CD4-positive, alpha-beta memory T cell (primary cell): ENCODE results near the gene HLX. TPM values are rescaled to one million over a fixed set of nuclear protein-coding genes. Genes with fewer than 3 reads are reported as not detected.

Experiments used
- CTCF ChIA-PET: fragments of 350-600 bp; sonication (Branson Sonifier 250); formaldehyde crosslinking; loops from one replicate; lab custom pipeline; 2021; ENCODE audit warnings: inconsistent platforms; ENCODE audit not compliant: partially characterized antibody; lab: Charles Lee
- POLR2A ChIA-PET: fragments of 350-600 bp; sonication (Branson Sonifier 250); formaldehyde crosslinking; loops from one replicate; lab custom pipeline; 2021; ENCODE audit not compliant: partially characterized antibody; lab: Charles Lee
- DNase-seq, 5 donors: peaks; one replicate each; pipeline versions ENCODE4 v3.0.0 to v3.0.0-alpha.2; 2020 to 2022; ENCODE audit warnings: mixed read lengths in 1 of 5
- H3K27ac ChIP-seq: one replicate; pipeline ENCODE4 v1.7.0; 2013; ENCODE audit warnings: low read depth, low read length
- H3K27me3 ChIP-seq: 2 replicates; pipeline ENCODE4 v1.7.0; 2013; ENCODE audit warnings: mild to moderate bottlenecking, low read length, moderate library complexity; ENCODE audit not compliant: insufficient read depth
- H3K36me3 ChIP-seq: 2 replicates; pipeline ENCODE4 v1.7.0; 2013; ENCODE audit warnings: mild to moderate bottlenecking, low read length, moderate library complexity; ENCODE audit not compliant: insufficient read depth
- H3K4me1 ChIP-seq: 2 replicates; pipeline ENCODE4 v1.7.0; 2013; ENCODE audit warnings: mild to moderate bottlenecking, low read length, moderate library complexity; ENCODE audit not compliant: insufficient read depth
- H3K4me3 ChIP-seq, 2 donors: one replicate each; pipeline ENCODE4 v1.7.0; 2013; ENCODE audit warnings: low read length in 2 of 2, mild to moderate bottlenecking in 1 of 2
- H3K9me3 ChIP-seq, 2 donors: one replicate each; pipeline ENCODE4 v1.7.0; 2013; ENCODE audit warnings: low read length in 2 of 2, control low read depth in 1 of 2; ENCODE audit not compliant: control insufficient read depth in 1 of 2
- H3K27ac Mint-ChIP-seq, 7 donors: one replicate each; pipeline ENCODE4 v1.8.0; 2020 to 2021; ENCODE audit warnings: mixed read lengths in 7 of 7, mild to moderate bottlenecking in 6 of 7, inconsistent platforms in 3 of 7, moderate library complexity in 3 of 7
- H3K27me3 Mint-ChIP-seq, 2 donors: one replicate each; pipeline ENCODE4 v1.8.0; 2020 to 2021; ENCODE audit warnings: mixed read lengths in 2 of 2
- H3K36me3 Mint-ChIP-seq, 2 donors: one replicate each; pipeline ENCODE4 v1.8.0; 2020 to 2021; ENCODE audit warnings: mixed read lengths in 2 of 2, inconsistent platforms in 1 of 2, mild to moderate bottlenecking in 1 of 2
- H3K4me1 Mint-ChIP-seq, 4 donors: one replicate each; pipeline ENCODE4 v1.8.0; 2020 to 2021; ENCODE audit warnings: mixed read lengths in 4 of 4, mild to moderate bottlenecking in 1 of 4
- H3K4me3 Mint-ChIP-seq, 8 donors: one replicate each; pipeline ENCODE4 v1.8.0; 2020 to 2021; ENCODE audit warnings: mixed read lengths in 8 of 8, mild to moderate bottlenecking in 7 of 8, moderate library complexity in 6 of 8, inconsistent platforms in 3 of 8
- H3K9me3 Mint-ChIP-seq, 8 donors: one replicate each; pipeline ENCODE4 v1.8.0; 2020 to 2021; ENCODE audit warnings: mixed read lengths in 8 of 8, mild to moderate bottlenecking in 5 of 8, inconsistent platforms in 3 of 8, moderate library complexity in 1 of 8
- intact Hi-C: fragments of 100-400 bp; cut with micrococcal nuclease; formaldehyde crosslinking; loops from one replicate; pipeline ENCODE4 v1.15.1; 2023
- polyA plus RNA-seq, 2 donors: library from polyadenylated mRNA; unstranded; fragments of 300-500 nt; fragmentation: Illumina TruSeq; gene quantifications; one replicate each; pipeline ENCODE4 v1.2.3, GENCODE V29; 2021
- total RNA-seq, 2 experiments: library from RNA; stranded (reverse); gene quantifications; one replicate each; pipeline ENCODE4 v1.2.3, GENCODE V29; 2021

Gene HLX
- total and polyA plus RNA-seq, 4 experiments from 2014 or later, result 0.14 to 0.20 TPM; not detected in 2

DNA sequence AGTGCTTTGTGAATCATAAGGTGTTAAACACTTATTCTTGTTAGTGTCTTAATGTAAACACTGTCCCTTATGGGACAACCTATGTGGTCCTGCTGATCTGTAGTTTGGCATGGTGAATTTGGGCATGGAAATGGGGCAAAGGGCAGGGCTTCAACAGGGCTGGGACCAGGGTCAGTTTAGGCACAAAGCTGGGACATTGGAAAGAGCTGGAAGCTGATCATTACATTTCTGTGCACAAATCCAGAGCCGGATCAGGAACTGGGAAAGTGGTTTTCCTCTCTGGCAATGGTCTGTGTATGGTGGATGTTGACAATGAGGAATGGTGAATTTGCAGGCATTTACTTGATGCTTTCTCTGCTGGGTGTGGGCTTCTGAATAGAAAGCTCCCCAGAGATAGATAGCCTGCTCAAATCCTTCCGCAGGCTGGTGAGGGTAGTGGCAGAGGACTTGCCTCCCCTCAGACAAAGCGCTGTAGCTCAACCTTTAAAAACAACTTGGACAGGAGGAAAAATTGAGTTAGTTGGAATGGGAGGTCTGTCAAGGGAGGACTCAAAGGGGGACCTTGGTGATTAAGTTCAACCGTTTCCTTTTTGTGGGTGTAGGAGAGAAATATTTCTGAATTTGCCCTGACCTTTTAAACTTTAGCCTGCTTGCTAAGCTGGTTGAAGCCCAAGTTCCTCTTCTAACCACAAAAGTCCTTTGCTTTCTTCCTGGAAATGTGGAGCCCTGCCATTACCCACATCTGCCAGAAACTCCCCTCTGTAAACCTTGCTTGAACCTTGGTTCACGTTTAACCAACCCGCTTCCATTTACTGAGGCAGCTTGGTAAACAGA is 35.3 kb downstream of the HLX start:
- H3K9me3 Mint-ChIP-seq, result no peaks in the 10 kb centered on the region
- no peak overlapping the region for H3K4me3 ChIP-seq
- no peak for DNase-seq
- H3K27me3 Mint-ChIP-seq, result peaks cover 3 to 13% of the 10 kb centered on the region in 2 donors
- H3K36me3 Mint-ChIP-seq, result no peaks in the 10 kb centered on the region
- H3K4me1 Mint-ChIP-seq, result no peaks in the 10 kb centered on the region
- ChIA-PET POLR2A (no interaction called here), CTCF (no interaction called here)
- no peaks in the 10 kb centered on the region for H3K9me3 ChIP-seq
- H3K27me3 ChIP-seq, result no peaks in the 10 kb centered on the region
- H3K4me1 ChIP-seq, result no peaks in the 10 kb centered on the region
- no peak overlapping the region for H3K27ac ChIP-seq
- H3K36me3 ChIP-seq, result no peaks in the 10 kb centered on the region
- H3K27ac Mint-ChIP-seq, result no peak overlapping the region
- H3K4me3 Mint-ChIP-seq, result peak overlapping the region in 1 of 8 donors; percentile 12
- intact Hi-C loops, result no loop called here

DNA sequence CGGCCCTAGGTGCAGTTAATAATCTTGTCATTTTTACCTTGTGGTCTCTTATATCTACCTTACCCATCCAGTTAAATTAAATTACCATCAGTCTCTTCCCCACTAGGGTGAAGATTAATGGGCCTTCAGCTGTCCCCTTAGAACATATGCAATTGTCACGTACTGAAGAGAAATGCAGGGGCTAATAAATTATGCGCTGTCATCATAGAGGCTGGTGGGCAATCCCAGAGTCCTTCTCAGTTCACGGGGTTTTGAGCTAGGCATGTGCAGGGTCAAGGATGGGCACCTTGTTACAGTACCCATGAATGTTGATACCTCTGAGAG is 35.8 kb downstream of the HLX start:
- Histone ChIP-seq H3K4me1 (no peaks in the 10 kb centered on the region), H3K9me3 (no peaks in the 10 kb centered on the region), H3K27ac (no peak overlapping the region), H3K27me3 (no peaks in the 10 kb centered on the region), H3K36me3 (no peaks in the 10 kb centered on the region), H3K4me3 (no peak overlapping the region)
- intact Hi-C loops, result no loop called here
- Mint-ChIP-seq H3K27ac (no peak overlapping the region), H3K9me3 (no peaks in the 10 kb centered on the region), H3K36me3 (no peaks in the 10 kb centered on the region), H3K27me3 (peaks cover 3 to 15% of the 10 kb centered on the region in 2 donors), H3K4me1 (no peaks in the 10 kb centered on the region), H3K4me3 (no peak overlapping the region)
- no peak for DNase-seq
- POLR2A ChIA-PET, result no interaction called here
- CTCF ChIA-PET, result no interaction called here

DNA sequence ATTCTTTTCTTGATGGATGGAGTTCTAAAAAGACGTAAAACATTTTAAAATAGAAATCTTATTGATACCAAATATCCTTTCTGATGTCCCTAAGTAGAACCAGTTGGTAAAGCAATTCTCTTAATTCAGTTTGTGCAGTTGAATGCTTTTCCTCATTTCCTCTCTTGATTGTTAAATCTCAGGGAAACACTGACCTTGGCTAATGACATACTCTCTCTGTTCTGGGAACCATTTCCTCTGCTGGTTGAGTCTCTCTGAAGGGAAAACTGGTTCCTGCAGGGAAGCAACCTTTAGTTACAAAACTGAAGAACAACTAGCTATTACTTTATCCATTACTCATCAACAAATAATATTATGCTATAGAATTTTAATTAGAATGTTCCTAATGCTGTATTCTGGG is 36.7 kb downstream of the HLX start:
- DNase-seq, result no peak
- no peaks in the 10 kb centered on the region for H3K36me3 Mint-ChIP-seq
- intact Hi-C loops, result no loop called here
- POLR2A ChIA-PET, result no interaction called here
- H3K9me3 ChIP-seq, result no peaks in the 10 kb centered on the region
- H3K27me3 Mint-ChIP-seq, result peaks cover 3 to 14% of the 10 kb centered on the region in 2 donors
- H3K4me3 ChIP-seq, result no peak overlapping the region
- H3K36me3 ChIP-seq, result no peaks in the 10 kb centered on the region
- H3K27ac Mint-ChIP-seq, result no peak overlapping the region
- no peaks in the 10 kb centered on the region for H3K4me1 Mint-ChIP-seq
- H3K9me3 Mint-ChIP-seq, result peaks cover 0 to 3% (median 0%) of the 10 kb centered on the region in 8 donors
- no peaks in the 10 kb centered on the region for H3K27me3 ChIP-seq
- no peak overlapping the region for H3K4me3 Mint-ChIP-seq
- H3K27ac ChIP-seq, result no peak overlapping the region
- CTCF ChIA-PET, result no interaction called here
- no peaks in the 10 kb centered on the region for H3K4me1 ChIP-seq

DNA sequence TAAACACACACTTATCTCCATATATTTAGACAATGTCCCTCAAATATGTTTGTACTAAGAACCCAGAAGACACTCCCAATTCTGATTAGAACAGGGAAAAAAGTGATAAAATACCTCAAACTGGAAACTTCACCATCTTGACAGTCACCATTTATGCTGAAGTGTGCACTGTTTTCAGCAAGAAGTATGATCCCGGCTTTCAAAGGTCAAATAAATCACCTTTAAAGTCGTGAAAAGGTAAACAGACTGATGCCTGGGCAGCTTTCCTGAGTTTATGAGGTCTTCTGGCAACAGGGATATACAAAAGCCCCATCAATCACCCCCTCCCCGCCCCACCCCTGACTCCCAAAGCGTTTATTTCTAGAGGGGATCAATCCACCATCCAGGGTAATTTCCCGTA is 37.9 kb downstream of the HLX start:
- intact Hi-C loops, result no loop called here
- no peak overlapping the region for H3K27ac Mint-ChIP-seq
- no peaks in the 10 kb centered on the region for H3K36me3 Mint-ChIP-seq
- ChIA-PET POLR2A (no interaction called here), CTCF (no interaction called here)
- no peaks in the 10 kb centered on the region for H3K4me1 Mint-ChIP-seq
- H3K4me1 ChIP-seq, result no peaks in the 10 kb centered on the region
- H3K36me3 ChIP-seq, result no peaks in the 10 kb centered on the region
- H3K27me3 Mint-ChIP-seq, result peaks cover 3 to 13% of the 10 kb centered on the region in 2 donors
- H3K27me3 ChIP-seq, result no peaks in the 10 kb centered on the region
- H3K4me3 Mint-ChIP-seq, result no peak overlapping the region
- no peak for DNase-seq
- no peak overlapping the region for H3K4me3 ChIP-seq
- H3K9me3 ChIP-seq, result no peaks in the 10 kb centered on the region
- no peak overlapping the region for H3K27ac ChIP-seq
- H3K9me3 Mint-ChIP-seq, result peaks cover 0 to 3% (median 0%) of the 10 kb centered on the region in 8 donors

DNA sequence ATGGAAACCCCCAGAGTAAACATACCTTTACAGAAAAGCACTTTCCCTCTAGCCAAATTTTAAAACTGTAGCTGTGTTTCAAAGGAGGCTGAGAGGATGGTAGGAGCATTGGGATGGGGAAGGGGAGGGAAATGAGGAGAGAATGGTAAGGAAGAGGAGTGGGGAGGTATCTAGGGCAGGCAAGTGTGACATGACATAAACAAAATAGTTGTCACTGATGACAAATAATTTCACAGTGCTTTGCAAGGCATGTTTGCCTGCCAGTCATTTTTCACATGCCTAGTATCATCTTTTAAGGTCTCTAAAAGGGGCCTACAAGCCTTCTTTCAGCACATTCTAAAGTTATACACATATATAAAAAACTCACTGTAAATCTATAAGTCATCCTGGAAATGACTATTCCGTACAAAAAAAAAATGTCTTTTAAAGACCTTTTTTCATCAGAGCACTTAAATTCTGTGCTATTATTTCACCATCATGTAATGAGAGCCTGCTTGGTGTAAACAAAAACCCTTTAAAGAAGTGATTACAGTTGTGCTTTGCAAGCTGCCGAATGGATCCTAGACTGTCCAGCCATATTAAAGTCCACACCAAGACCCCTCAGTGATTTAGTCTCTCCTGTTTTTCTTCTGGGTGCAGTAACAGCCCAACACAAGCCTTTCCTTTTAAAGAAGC is 38.4 kb downstream of the HLX start:
- peaks cover 3 to 13% of the 10 kb centered on the region in 2 donors for H3K27me3 Mint-ChIP-seq
- no peak overlapping the region for H3K4me3 Mint-ChIP-seq
- ChIA-PET POLR2A (no interaction called here), CTCF (no interaction called here)
- H3K27me3 ChIP-seq, result no peaks in the 10 kb centered on the region
- H3K9me3 ChIP-seq, result no peaks in the 10 kb centered on the region
- H3K27ac ChIP-seq, result no peak overlapping the region
- no peak overlapping the region for H3K27ac Mint-ChIP-seq
- DNase-seq, result no peak
- no peaks in the 10 kb centered on the region for H3K36me3 ChIP-seq
- H3K9me3 Mint-ChIP-seq, result peaks cover 0 to 3% (median 0%) of the 10 kb centered on the region in 8 donors
- no peaks in the 10 kb centered on the region for H3K36me3 Mint-ChIP-seq
- H3K4me1 ChIP-seq, result no peaks in the 10 kb centered on the region
- intact Hi-C loops, result no loop called here
- no peak overlapping the region for H3K4me3 ChIP-seq
- H3K4me1 Mint-ChIP-seq, result no peaks in the 10 kb centered on the region

DNA sequence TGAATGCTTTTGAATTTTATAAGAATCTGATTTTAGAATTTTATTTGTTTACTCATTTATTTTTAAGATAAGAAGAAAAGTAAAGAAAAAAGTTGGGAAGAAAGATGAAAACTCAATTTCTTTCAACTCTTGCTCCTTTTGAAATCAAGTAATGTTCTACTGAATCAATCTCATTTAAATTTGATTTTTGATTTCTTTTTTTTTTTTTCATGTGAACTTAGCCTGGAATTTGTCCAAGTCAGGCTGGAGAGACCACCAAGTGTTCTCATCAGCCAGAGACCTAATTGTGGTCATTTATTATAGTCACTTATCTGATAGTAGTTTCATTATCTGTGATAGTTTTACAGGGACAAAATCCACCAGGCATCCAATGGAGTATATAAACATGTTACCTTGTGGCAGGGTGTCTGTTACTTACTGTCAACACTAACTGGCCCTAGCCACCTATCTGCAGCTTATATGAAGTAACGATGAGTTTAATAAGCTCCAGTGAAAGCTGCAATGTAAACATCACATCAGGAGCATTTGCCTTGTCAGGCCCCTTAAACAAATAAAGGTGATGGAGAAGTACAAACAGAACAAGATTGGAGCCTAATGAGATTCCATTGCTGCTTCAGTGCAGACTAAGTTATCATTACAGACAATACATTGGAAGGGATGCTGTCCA is 39.2 kb downstream of the HLX start:
- Histone ChIP-seq H3K9me3 (no peaks in the 10 kb centered on the region), H3K4me1 (no peaks in the 10 kb centered on the region), H3K4me3 (no peak overlapping the region), H3K36me3 (no peaks in the 10 kb centered on the region), H3K27me3 (no peaks in the 10 kb centered on the region), H3K27ac (no peak overlapping the region)
- H3K27me3 Mint-ChIP-seq, result peaks cover 3 to 13% of the 10 kb centered on the region in 2 donors
- ChIA-PET CTCF (no interaction called here), POLR2A (no interaction called here)
- H3K36me3 Mint-ChIP-seq, result no peaks in the 10 kb centered on the region
- intact Hi-C loops, result no loop called here
- H3K4me3 Mint-ChIP-seq, result no peak overlapping the region
- H3K9me3 Mint-ChIP-seq, result peaks cover 0 to 3% (median 0%) of the 10 kb centered on the region in 8 donors
- DNase-seq, result no peak
- H3K4me1 Mint-ChIP-seq, result no peaks in the 10 kb centered on the region
- H3K27ac Mint-ChIP-seq, result no peak overlapping the region

DNA sequence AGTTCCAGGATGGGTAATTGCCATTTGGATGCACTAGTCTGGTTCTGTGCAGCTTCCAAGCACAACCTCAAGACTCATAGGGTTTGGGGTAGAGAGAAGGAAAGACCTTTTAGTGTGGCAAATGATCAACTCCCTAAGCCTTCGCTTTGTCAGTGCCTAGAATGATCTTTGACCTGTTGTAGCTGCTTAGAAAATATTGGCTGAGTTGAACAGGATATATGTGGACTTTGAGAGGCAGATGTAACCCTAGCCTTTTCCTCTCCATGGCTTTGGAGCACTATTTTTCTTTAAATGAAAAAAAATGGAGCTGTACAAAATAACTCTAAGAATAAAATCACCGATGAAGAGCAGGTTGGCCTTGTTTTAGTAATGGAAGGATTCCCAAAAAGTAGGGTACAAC is 41.7 kb downstream of the HLX start:
- Histone ChIP-seq H3K36me3 (no peaks in the 10 kb centered on the region), H3K4me3 (no peak overlapping the region), H3K9me3 (no peaks in the 10 kb centered on the region), H3K4me1 (no peaks in the 10 kb centered on the region), H3K27ac (no peak overlapping the region), H3K27me3 (no peaks in the 10 kb centered on the region)
- ChIA-PET CTCF (no interaction called here), POLR2A (no interaction called here)
- peaks cover 3 to 6% of the 10 kb centered on the region in 2 donors for H3K27me3 Mint-ChIP-seq
- DNase-seq, result no peak
- no peak overlapping the region for H3K4me3 Mint-ChIP-seq
- H3K9me3 Mint-ChIP-seq, result peaks cover 0 to 3% (median 0%) of the 10 kb centered on the region in 8 donors
- H3K36me3 Mint-ChIP-seq, result no peaks in the 10 kb centered on the region
- H3K27ac Mint-ChIP-seq, result no peak overlapping the region
- no peaks in the 10 kb centered on the region for H3K4me1 Mint-ChIP-seq
- intact Hi-C loops, result no loop called here
